Measurements from ENCODE around the gene JAML.

JAML gene

GRCh38 chr11:118171269-118172062, 53.3 kb downstream of the JAML start:
- H3K27ac ChIP-seq, result no peak overlapping the region
- TF ChIP-seq CTCF (IDR thresholded peaks at IDR 0.05), result peak; percentile 90
- DNase-seq (ENCODE audit: low spot score), result no peak
- no peak overlapping the region for H3K4me3 ChIP-seq

- DNase-seq (ENCODE audit: low spot score), result no peak
- no peak for TF ChIP-seq CTCF (IDR thresholded peaks at IDR 0.05)
- Histone ChIP-seq H3K27ac (no peak overlapping the region), H3K4me3 (no peak overlapping the region)
Measured at GRCh38 chr11:118170882-118171268, 53.9 kb downstream of the JAML start.

- H3K27ac ChIP-seq, result no peak overlapping the region
Measured at GRCh38 chr11:118170231-118170630, 54.6 kb downstream of the JAML start.

GRCh38 chr11:118169300-118170140, 55.3 kb downstream of the JAML start:
- no peak for DNase-seq (ENCODE audit: low spot score)
- no peak overlapping the region for H3K27ac ChIP-seq
- no peak for TF ChIP-seq CTCF (IDR thresholded peaks at IDR 0.05)
- H3K4me3 ChIP-seq, result no peak overlapping the region

More at GRCh38 chr11:118170231-118170630, 54.6 kb downstream of the JAML start:
- no peak for DNase-seq (ENCODE audit: low spot score)
- no peak for TF ChIP-seq CTCF (IDR thresholded peaks at IDR 0.05)
- no peak overlapping the region for H3K4me3 ChIP-seq

GRCh38 chr11:118168751-118169150, 56.1 kb downstream of the JAML start:
- H3K4me3 ChIP-seq, result no peak overlapping the region
- H3K27ac ChIP-seq, result no peak overlapping the region
- no peak for DNase-seq (ENCODE audit: low spot score)
- no peak for TF ChIP-seq CTCF (IDR thresholded peaks at IDR 0.05)

- no peak for TF ChIP-seq CTCF (IDR thresholded peaks at IDR 0.05)
- DNase-seq (ENCODE audit: low spot score), result no peak
- Histone ChIP-seq H3K27ac (no peak overlapping the region), H3K4me3 (no peak overlapping the region)
Measured at GRCh38 chr11:118168316-118168715, 56.5 kb downstream of the JAML start.

All from coronary artery (tissue), 2 donors.